ENCODE measurements around the gene CCNQ.

The CCNQ gene

DNA sequence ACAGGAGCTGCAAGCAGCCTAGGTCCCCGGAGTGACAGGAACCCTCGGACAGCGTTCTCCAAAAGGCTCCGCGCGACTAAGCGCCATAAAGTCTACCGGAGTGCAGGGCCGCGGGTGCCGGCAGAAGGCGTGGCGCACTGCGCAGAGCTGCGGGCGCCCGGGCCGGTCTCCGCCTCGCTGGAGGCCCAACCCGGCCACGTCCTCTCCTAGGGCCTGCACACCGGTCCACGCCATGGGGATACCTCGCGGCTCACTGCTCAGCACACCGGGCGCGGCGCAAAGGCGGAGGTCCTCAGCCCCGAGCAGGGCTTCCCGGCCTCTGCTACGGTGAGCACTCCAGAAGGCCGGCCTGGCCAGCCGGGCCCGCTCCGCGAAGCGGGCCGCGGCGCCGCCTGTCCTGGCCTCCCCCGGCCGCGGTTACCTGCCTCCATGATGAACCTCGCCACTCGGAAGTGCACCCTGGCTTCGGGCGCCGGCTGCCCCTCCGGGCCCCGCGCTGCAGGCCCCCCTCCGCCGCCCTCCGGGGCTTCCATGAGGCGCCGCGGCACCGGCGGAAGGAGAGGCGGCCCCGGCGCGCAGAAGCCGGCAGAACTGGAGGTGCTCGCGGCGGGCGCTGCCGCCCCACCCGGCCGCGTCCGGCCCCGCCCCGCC lies at the start of gene CCNQ:
CCNQ (minus strand) TSS at position 599 of the 651 bp plus-strand sequence; CDS start at position 533, 66 bp downstream.
- Mint-ChIP-seq H3K27ac (peak within 1 kb of the TSS; percentile 89), H3K27me3 (no peaks in the 10 kb centered on the region), H3K36me3 (peaks cover 21% of the 10 kb centered on the region), H3K4me3 (peak within 1 kb of the TSS; percentile 92), H3K4me1 (peaks cover 53% of the 10 kb centered on the region), H3K9me3 (no peaks in the 10 kb centered on the region)
- peak; percentile 38 for DNase-seq
- CTCF ChIA-PET, result interaction anchor here (0.6 to 1.0 kb wide), 4 partner anchors 39 to 348 kb away, joined by 3 to 4 read pairs (median 3); partner anchors contain the start of gene HAUS7

DNA sequence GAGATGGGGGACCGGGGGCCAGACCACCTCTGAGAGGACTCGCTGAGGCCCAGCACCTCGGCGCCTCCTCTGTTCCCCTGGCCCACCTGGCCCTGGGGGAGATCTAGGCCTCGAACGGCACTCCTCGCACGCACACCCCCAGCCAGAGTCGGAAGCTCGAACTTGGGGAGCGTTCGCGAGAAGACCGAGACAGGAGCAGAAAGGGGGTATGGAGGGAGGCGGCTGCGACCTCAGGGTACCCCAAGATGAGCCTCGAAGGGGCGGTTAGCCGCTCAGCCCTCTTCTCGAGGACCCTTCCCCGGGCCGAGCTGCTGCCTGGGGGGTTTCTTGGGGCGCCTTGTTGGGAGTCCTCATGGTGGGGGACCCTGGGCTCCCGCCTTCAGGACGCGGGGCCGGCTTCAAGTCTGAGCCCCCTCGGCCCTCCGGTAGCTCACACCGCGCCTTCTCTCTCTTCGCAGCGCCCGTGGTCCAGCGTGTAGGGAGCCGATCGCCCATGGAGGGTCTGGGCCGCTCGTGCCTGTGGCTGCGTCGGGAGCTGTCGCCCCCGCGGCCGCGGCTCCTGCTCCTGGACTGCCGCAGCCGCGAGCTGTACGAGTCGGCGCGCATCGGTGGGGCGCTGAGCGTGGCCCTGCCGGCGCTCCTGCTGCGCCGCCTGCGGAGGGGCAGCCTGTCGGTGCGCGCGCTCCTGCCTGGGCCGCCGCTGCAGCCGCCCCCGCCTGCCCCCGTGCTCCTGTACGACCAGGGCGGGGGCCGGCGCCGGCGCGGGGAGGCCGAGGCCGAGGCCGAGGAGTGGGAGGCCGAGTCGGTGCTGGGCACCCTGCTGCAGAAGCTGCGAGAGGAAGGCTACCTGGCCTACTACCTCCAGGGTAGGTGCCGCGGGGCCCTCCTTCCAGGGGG lies 48.8 kb upstream of the CCNQ start:
- H3K36me3 Mint-ChIP-seq, result no peaks in the 10 kb centered on the region

DNA sequence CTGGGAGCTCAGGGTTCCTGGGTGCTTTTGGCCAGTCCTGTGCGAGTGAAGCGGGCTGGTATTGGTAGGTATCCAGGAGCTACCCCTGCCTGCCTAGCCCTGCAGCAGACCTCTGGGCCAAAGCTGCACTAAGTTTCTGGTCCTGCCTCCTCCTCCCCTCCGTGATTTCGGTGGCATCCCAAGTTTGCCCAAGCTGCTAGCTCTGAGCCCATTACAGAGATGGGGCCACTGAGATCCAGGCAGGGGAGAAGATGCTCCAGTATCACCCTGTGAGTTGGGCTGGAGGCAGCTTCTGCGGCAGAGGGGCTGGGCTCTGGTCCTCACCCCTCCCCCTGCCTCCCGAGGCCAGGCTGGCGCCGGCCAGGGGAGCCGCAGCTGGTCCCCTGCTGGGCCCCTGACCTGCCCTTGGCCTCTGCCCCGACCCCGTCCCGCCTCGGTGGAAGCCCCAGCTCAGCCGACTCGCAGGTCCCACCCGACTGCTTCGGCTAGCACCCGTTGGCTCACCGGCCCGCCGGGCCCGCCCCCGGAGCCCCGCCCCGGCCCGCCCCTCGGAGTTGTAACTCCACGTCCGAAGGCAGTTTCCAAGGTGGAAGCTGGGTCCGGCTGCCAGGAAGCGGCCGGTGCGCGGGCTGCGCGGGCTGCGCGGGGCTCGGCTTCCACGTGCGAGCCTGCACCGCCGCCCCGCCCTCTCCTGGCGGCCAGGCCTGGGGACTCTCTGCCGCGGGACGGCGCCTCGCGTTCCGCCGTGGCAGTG lies 47.9 kb upstream of the CCNQ start, which contains the start of gene DUSP9:
DUSP9 (plus strand) TSS at position 584 of the 754 bp plus-strand sequence. CDS start 751 bp downstream, outside the sequence.
- Mint-ChIP-seq H3K9me3 (no peaks in the 10 kb centered on the region), H3K27me3 (peaks cover 91% of the 10 kb centered on the region), H3K27ac (no peak within 1 kb of the TSS), H3K4me1 (peaks cover 7% of the 10 kb centered on the region), H3K36me3 (no peaks in the 10 kb centered on the region), H3K4me3 (no peak within 1 kb of the TSS)
- CTCF ChIA-PET, result interaction anchor here (1.2 to 3.9 kb wide), 7 partner anchors 11 to 705 kb away, joined by 3 to 14 read pairs (median 11); no protein-coding TSS in a partner anchor
- DNase-seq, result no peak

More for the DNA sequence above, 48.8 kb upstream of the CCNQ start:
- CTCF ChIA-PET, result interaction anchor here (1.2 to 3.9 kb wide), 9 partner anchors 8 to 108 kb away, joined by 3 to 16 read pairs (median 12); no protein-coding TSS in a partner anchor
- H3K27ac Mint-ChIP-seq, result no peak overlapping the region
- peaks cover 5% of the 10 kb centered on the region for H3K4me1 Mint-ChIP-seq
- no peaks in the 10 kb centered on the region for H3K9me3 Mint-ChIP-seq
- DNase-seq, result no peak
- no peak overlapping the region for H3K4me3 Mint-ChIP-seq
- H3K27me3 Mint-ChIP-seq, result peaks cover 87% of the 10 kb centered on the region

DNA sequence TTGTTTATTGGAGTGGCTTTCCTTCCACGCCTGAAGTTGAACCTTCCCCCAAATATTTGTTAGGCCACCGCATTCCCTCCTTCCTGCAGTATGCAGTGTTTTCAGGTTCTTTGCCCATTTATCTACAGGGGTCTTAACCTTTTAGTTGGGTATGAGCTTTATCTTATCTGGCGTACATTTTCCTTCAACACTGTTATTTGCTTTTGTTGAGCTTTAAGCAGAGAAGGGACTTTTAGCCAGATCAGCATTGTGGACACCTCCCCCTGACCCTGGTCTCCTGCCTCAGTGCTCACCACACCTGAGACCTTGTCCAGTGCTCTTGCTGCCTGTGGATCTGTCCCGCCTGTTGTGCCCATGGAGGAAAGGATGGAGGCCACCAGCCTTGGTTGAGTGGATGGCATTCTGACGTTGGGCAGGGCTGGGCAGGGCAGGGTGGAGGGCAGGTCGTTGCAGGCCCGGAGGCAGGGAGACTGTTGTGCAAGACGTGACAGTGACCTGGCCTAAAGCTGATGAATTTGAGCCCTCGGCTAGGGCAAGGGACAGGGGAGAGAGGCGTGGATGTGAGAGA lies 47.1 kb upstream of the CCNQ start:
- Mint-ChIP-seq H3K4me3 (no peak overlapping the region), H3K27ac (no peak overlapping the region)

DNA sequence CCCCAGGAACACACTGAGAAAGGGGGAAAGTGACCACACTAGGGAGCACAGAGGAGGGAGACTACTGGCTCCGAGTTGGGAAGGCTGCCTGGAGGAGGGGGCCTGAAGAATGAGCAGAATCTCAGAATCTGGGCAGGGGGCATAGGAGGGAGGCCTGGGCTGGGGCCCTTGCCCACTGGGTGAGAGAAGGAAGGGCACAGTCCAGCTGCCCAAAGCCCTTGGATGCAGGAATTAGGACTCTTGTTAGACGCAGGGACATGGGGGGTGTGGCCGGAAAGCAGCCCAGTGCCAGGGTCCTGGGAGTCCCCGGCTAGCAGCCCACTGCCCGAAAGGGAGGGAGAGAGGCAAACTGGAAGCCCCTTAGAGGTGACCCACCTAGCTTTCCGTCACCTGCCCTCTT lies 46.2 kb upstream of the CCNQ start:
- Mint-ChIP-seq H3K4me3 (no peak overlapping the region), H3K36me3 (no peaks in the 10 kb centered on the region), H3K27ac (no peak overlapping the region), H3K27me3 (peaks cover 94% of the 10 kb centered on the region), H3K4me1 (peaks cover 10% of the 10 kb centered on the region), H3K9me3 (no peaks in the 10 kb centered on the region)
- no peak for DNase-seq
- CTCF ChIA-PET, result interaction anchor here (0.7 to 3.9 kb wide), 10 partner anchors 9 to 111 kb away, joined by 3 to 14 read pairs (median 4); no protein-coding TSS in a partner anchor

More for the DNA sequence above, 47.1 kb upstream of the CCNQ start:
- Mint-ChIP-seq H3K4me1 (peaks cover 10% of the 10 kb centered on the region), H3K9me3 (no peaks in the 10 kb centered on the region), H3K36me3 (no peaks in the 10 kb centered on the region), H3K27me3 (peaks cover 91% of the 10 kb centered on the region)
- CTCF ChIA-PET, result interaction anchor here (0.9 to 3.9 kb wide), 9 partner anchors 9 to 704 kb away, joined by 3 to 14 read pairs (median 4); no protein-coding TSS in a partner anchor
- DNase-seq, result no peak

DNA sequence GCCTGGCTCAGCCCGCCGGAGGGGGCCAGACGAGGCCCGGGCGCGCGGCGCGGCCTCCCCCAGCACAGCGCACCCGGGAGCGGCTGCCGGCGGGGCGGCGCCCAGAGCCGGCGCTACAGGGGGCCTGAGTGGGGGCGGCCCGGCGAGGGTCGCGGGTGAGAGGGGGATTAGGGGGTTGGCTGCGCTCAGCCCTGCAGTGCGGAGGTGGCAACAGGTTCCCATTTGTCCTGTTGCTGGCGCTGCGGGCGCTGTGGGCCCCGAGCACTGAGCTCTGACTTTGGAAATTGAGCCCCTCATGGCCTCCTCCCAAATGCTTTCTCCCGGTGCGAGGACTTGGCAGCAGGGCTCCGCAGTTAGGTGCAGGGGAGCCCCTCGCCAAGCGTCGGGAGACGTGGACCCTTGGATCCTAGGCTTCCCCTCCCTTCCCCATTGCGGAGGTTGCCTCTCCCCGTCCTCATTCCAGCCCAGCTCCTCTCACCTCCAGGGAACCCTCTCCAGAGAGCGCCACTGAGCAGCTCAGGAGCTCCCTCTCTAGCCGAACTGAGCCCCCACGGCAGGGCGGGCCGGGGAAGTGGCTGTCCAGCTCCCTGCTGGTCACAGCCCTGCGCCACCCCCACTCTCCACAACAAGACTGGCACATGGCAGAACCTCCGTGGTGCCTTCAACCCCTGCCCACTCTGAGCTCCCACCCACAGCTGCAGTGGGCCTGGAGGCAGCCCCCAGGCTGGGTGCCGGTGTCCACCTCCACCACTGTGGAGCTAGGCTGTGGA lies 45.6 kb upstream of the CCNQ start:
- no peak for DNase-seq
- peaks cover 10% of the 10 kb centered on the region for H3K4me1 Mint-ChIP-seq
- H3K27ac Mint-ChIP-seq, result no peak overlapping the region
- peaks cover 96% of the 10 kb centered on the region for H3K27me3 Mint-ChIP-seq
- CTCF ChIA-PET, result interaction anchor here (0.7 to 3.9 kb wide), 11 partner anchors 8 to 110 kb away, joined by 3 to 14 read pairs (median 3); no protein-coding TSS in a partner anchor
- H3K9me3 Mint-ChIP-seq, result no peaks in the 10 kb centered on the region
- no peaks in the 10 kb centered on the region for H3K36me3 Mint-ChIP-seq
- no peak overlapping the region for H3K4me3 Mint-ChIP-seq

DNA sequence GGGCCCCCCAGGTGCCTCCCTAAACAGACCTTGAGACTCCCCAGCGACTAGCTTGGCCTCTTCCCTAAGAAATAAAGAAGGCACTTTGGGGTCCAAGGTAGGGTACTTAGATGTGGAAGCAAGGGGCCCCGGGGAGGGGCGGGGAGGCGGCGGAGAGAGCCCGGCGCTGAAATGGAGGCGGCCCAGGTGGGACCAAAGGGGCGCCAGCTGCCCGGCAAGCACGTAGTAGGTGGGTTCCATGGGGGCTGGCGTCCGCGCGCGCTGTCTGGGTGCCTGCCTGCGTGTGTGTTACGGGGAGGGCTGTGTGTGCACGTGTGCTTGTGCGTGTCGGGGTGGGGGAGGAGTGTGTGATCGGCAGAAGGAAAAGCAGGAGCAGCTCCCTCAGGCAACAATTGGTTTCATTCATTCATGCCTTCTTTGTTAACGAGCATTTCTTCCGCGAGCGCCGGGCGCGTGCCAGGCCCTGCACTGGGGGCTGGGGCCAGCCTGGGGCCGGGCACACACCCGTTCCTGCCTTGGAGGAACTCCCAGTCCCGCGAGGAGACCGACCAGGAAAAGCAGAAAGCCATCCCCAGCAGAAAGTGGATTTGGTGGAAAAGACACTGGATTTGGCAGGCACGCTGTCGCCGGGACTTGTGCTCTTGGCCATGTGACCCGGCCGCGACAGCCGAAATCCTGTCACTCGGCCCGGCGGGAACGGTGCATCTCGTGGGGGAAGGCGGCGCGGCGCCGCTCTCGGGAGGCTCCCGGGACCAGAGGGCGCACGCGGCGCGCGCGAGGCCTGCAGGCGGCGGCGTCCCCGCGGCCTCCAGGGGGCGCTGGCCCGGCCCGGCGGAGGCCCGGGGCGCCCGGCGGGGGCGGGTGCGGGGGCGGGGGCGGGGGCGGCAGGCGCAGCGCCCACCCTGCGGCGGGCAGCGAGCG lies 44.8 kb upstream of the CCNQ start:
- Mint-ChIP-seq H3K27me3 (peaks cover 96% of the 10 kb centered on the region), H3K36me3 (no peaks in the 10 kb centered on the region), H3K9me3 (no peaks in the 10 kb centered on the region), H3K4me3 (no peak overlapping the region), H3K27ac (no peak overlapping the region), H3K4me1 (peaks cover 10% of the 10 kb centered on the region)
- DNase-seq, result peak; percentile 34
- CTCF ChIA-PET, result interaction anchor here (1.5 to 3.9 kb wide), 2 partner anchors 8 to 13 kb away, joined by 4 to 14 read pairs; no protein-coding TSS in a partner anchor

DNA sequence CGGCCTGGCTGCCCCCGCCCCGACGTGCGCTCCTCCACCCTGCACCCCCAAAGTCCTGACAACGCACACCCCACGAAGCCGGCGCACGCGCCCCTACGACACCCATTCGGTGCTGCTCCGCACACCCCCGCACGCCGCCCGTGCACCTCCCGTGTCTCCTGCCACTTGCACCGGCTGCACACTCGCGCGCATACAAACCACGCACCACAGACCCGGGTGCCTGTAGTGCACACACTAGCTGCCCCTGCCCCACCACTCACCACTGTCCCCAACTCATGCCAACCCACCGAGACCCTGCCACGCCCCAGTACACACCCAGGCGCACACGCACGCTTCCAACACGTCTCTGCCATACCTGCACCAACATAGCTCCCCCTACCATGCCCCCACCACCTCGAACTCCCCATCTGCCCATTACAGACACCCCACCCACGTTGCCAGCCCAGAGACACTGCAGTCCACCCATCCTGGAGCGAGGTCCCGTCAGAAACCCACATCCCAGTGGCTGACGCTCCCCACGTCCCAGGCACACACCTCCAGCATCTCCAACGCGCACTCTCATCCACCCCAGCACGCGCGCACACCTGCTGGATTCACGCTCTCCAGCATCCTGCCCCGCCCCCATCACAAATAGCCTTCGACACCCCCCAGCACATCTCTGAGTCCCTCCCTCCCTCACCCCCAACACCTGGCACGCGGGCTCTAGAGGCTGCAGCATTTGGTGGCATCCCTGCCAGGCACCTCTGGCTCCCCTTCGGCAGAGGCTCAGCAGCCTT lies 43.9 kb upstream of the CCNQ start:
- Mint-ChIP-seq H3K27me3 (peaks cover 96% of the 10 kb centered on the region), H3K4me1 (peaks cover 10% of the 10 kb centered on the region), H3K36me3 (no peaks in the 10 kb centered on the region), H3K9me3 (no peaks in the 10 kb centered on the region), H3K27ac (no peak overlapping the region), H3K4me3 (peak overlapping the region; percentile 15)
- DNase-seq, result no peak
- CTCF ChIA-PET, result no interaction called here

DNA sequence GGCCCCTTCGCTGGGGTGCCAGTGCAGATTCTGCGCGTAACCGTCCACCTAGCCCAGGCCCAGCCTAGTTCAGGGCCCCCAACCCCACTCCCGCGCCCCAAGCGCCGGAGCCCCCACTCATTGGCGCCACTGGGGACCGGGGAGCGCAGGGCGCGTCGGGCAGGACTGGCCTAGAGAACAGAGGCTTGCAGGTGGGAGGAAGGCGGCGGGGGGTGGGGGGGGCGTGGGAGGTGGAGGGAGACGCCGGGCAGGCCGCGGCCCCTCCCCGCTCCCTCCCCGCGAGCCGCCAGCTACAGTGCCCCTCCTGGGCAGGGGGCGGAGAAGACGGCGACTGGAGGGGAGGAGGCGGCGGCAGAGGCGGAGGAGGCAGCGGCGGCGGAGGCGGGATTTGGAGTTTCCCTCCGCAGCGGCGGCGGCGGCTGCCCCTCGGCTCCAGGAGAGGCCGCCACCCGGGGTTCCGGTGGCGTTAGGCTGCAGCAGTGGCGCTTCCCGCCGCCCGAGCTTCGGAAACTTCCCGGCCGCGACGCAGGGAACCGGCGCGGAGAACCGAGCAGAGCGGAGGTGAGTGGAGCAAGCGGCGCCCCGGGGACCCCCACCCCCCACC lies 43.2 kb upstream of the CCNQ start:
- Mint-ChIP-seq H3K9me3 (no peaks in the 10 kb centered on the region), H3K4me1 (peaks cover 10% of the 10 kb centered on the region), H3K4me3 (no peak overlapping the region), H3K36me3 (no peaks in the 10 kb centered on the region), H3K27ac (no peak overlapping the region), H3K27me3 (peaks cover 96% of the 10 kb centered on the region)
- CTCF ChIA-PET, result no interaction called here
- no peak for DNase-seq

DNA sequence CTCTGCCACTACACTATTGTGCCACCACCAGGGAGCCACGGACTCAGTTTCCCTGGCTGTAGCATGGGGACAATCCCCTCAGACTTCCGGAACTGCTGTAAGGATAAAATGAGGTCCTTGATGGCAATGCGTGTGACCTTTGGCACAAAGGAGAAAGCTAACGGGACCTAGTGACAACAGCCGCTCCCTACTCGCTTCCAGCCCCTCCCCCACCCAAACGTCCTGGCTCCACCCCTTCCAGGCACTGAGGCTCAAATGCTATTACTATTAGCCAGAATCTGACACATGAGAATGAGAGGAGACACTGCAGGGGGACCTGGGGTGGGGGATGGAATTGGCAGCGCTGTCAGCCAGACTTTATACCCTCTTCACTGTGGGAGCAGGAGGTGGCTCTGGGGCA lies 42.7 kb upstream of the CCNQ start:
- no peak overlapping the region for H3K4me3 Mint-ChIP-seq

More for the DNA sequence above, 42.7 kb upstream of the CCNQ start:
- CTCF ChIA-PET, result no interaction called here
- Mint-ChIP-seq H3K9me3 (no peaks in the 10 kb centered on the region), H3K27me3 (peaks cover 94% of the 10 kb centered on the region), H3K36me3 (no peaks in the 10 kb centered on the region), H3K27ac (no peak overlapping the region), H3K4me1 (peaks cover 10% of the 10 kb centered on the region)
- no peak for DNase-seq
